Activated T-cell treated with anti-CD3 and anti-CD28 coated beads for 4 hours (primary cell): ENCODE measurements around the gene SOX21.
"Not testable (repeated sequence)": the region's sequence is repeated elsewhere in the genome, so short reads cannot be mapped to it uniquely, and the experiment has no call there.

Source experiments
- DNase-seq: peaks from one replicate; pipeline ENCODE4 v3.0.0-alpha.2; 2020

SOX21 gene

DNA sequence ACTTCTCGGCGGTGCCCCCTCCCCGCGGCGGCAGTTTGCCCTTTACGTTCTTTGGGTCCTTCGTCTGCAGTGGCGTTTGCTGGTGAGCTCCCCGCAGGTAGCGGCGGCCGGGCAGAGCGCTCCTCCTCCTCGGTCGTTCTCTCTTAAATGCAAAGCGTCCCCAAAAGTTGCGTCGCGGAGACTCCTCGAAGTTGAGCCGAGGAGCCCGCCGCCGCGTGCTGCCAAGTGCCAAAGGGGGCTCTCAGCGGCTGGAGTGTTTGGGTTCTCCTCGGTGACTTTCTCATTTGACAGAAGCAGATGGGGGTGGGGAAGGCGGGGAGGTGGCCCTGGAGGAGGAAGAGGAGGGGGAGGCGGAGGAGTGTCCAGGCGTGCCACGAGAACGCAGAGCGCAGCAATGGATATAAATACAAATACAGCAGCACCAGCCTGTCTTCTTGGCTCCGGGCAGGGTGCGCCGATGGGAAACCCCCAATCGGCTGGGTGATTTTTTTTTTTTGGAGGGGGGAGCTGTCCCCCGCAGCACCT lies at the start of gene SOX21:
Gene SOX21, minus strand, starts transcription at position 259 of the 525 bp plus-strand sequence. CDS start 496 bp downstream, outside the sequence.
- no peak for DNase-seq

DNA sequence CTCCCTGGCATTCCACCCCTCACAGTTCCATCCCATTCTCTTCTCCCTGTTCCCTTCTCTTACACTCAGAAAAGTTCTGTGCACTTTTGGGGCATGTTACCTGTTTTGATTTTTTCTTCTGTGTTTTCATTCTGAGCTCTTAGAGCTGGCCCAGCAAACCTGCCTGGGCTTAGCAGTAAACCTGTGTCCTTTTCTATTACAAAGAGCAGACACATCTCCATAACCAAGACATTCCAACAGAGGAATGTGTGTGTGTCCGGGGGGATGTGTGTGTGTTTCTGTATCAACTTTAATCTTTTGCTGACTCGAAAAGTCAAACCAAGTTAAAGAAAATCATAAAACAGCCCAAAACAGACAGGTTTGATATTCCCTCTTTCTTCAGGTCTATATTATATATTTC lies 49.1 kb upstream of the SOX21 start:
- DNase-seq, result no peak

DNA sequence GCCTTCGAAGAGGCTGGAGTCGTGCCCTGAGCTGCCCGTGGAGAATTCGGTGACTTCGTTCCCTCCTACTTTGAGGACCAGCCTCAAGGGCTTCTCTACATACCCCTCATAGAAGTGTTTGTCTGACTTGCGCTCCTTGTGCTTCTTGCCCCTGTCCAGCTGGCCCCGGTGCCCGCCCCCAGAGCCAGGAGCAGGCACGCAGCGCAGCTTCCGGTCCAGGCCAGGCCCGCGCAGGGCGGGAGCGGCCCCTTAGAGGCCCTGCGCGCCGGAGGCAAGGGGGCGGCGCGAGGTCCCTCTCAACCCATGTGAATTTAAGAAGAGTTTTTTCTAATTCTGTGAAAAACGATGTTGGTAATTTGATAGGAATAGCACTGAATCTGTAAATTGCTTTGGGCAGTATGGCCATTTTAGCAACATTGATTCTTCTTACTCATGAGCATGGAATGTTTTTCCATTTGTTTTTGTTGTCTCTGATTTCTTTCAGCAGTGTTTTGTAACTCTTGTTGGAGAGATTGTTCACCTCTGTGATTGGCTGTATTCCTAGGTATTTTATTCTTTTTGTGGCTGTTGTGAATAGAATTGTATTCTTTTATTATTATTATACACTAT lies 46.9 kb upstream of the SOX21 start:
- no peak for DNase-seq

DNA sequence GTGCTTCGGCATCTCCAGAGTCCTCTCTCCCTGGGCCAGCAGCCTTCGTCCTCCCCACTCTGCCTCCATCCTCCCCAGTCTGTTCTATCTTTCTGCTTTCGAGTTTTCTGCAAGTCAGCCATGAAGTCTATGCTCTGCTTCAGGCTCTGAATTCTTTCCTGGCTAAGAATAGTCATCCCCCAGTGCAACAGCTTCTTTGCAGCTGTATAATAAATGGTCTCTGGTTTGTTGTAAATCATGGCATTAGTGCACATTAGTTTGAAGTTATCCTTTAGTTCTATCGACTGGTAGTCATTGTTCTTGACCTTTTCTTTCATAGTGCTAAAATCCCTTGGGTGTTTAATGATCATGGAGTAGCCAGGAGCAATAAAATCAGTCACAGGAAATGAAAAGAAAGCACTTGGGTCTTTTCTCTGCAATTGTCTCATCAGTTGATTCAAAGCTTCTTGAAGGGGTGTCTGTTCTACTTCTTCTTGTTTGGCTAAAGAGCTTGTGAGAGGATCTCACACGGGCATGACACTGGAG lies 46.2 kb upstream of the SOX21 start:
- no peak for DNase-seq

DNA sequence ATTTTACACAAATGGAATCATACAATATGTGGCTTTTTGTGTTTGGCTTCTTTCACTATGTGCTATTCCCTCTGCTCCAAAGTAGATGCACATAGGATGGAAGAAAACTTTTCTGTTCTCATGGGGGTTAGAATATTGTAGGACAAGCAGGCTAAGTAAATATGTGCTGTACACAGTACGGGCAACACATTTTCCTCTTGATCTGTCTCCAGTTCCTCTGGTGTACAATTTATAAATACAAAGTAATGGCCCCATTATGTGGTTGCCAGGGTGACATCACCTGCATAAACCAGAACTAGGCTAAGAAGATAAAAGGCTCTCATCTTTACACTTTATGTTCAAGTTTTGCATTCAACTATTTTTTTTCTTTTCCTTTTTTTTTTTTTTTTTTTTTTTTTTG lies 41.0 kb upstream of the SOX21 start:
- no peak for DNase-seq

DNA sequence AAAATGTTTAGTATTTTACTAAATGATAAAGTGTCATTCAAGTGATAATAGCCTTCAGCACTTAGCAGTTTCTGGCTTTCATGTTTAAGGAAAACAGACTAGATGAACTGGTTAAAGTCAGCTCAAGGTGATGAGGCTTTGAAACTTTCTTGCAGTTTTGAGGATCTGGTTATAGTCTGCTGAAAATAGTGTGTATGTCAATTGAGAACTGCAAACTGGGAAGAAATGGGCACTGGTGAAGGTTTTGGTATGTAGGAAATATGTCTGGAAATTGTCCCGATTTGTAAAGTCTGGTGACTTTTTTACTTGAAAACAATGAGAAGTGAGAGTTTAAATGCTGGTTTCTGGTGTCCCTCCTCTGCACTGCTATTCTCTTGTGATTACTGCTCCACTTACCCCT lies 36.8 kb upstream of the SOX21 start:
- no peak for DNase-seq

DNA sequence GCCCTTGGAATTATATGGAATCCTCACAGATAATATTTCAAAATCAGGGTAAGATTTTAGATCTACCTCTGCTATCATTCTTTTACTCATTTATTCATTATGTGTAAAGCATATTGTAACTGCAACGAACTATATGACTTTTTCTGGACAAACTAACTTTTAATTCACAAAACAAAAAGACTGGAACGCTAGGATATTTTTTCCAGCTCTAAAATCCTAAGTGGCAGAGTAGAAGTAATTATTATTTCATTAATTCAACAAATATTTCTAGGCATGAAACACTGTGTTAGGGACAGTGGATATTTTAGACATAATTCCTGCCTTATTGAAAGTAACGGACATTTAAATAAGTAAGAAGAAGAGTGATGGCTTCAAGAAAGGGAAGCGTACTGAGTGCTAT lies 26.9 kb upstream of the SOX21 start:
- no peak for DNase-seq

DNA sequence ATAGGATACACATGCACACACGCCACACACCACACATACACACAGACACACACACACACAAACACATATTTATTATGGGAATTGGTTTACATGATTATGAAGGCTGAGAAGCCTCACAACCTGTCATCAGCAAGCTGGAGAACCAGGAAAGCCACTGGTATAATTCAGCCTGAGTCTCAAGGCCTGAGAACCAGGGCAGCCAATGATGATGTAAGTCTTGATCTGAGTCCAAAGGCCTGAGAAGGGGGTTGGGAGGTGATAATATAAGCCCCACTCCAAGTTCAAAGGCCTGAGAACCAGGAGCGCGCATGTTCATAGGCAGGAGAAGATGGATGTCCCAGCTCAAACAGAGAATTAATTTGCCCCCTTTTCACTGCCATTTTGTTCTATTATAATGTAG lies 18.7 kb upstream of the SOX21 start:
- DNase-seq, result no peak

DNA sequence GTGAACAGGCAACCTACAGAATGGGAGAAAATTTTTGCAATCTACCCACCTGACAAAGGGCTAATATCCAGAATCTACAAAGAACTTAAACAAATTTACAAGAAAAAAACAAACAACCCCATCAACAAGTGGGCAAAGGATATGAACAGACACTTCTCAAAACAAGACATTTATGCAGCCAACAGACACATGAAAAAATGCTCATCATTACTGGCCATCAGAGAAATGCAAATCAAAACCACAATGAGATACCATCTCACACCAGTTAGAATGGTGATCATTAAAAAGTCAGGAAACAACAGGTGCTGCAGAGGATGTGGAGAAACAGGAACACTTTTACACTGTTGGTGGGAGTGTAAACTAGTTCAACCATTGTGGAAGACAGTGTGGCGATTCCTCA lies 17.6 kb upstream of the SOX21 start:
- not testable (repeated sequence) for DNase-seq

DNA sequence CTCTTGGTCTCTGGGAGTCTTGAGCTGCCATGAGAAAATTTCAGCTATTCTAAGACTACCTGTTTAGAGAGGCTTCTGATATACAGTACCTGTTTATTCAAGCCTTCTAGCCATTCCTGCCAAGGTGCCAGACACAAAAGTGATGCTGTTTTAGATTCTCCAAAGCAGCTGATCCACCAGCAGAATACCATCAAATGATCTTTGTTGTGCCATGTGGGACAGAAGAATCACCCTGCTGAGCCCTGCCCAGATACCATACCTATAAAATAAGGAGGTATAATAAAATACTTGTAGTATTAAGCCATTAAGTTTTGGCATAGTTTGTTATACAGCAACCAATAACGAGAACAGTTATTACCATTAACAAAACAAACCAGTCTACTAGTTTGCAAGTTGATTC lies 14.1 kb upstream of the SOX21 start:
- no peak for DNase-seq

DNA sequence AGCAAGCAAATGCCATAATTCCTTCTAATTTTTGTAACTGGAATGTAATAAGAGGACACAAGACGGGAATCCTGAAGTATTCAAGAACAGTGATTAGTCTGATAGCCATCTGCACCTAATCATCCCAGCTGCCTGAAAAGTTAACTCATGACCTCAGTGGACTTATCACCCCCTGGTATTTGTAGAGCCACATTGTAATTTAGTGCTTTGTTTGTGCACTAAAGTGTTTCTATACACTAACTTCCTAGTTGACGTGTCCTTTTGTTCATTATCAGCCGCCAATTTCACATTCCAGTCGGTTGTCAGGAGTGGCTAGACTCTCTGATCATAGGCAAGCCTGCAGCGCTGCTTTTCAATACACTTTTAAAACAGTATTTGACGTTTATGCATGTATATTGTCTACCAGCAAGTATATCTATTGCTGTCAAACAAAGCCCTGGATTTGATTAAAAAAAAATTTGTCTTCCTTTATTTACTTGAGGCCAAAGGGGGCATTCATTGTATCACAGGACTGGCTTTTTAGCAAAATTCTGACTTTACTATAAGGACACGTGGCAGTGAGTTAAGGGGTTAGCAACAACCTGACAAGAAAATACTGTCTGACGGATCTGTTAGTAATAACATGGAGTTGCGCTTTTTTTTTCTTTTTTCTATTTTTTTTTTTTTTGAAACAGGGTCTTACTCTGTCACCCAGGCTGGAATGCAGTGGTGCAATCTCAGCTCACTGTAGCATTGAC lies 10.4 kb upstream of the SOX21 start:
- DNase-seq, result no peak

DNA sequence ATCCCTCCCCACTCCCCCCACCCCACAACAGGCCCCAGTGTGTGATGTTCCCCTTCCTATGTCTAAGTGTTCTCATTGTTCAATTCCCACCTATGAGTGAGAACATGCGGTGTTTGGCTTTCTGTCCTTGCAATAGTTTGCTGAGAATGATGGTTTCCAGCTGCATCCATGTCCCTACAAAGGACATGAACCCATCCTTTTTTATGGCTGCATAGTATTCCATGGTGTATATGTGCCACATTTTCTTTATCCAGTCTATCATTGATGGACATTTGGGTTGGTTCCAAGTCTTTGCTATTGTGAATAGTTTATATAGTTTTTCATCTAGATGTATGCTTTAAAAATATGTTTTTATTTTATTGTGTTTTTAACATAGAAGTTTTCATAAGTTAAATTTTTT lies 6.4 kb upstream of the SOX21 start:
- not testable (repeated sequence) for DNase-seq

DNA sequence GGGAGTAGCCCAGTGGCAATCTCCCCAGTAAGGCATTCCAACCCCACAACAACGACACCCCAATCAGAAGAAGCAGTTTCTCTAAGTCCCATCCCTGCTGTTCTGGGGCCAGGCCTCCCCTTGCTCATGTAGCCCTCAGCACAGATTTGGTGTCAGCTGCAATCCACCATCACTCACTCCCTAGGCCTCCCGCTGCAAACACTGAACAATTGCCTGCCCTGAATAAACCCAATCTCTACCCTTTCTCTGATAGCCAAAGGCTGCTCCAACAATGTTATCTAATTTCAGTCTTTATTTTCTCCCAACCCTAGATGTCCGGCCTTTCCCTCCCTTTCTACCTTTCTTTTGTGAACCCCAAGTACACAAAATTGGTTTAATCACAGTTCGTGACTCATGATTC lies 5.6 kb upstream of the SOX21 start:
- no peak for DNase-seq

DNA sequence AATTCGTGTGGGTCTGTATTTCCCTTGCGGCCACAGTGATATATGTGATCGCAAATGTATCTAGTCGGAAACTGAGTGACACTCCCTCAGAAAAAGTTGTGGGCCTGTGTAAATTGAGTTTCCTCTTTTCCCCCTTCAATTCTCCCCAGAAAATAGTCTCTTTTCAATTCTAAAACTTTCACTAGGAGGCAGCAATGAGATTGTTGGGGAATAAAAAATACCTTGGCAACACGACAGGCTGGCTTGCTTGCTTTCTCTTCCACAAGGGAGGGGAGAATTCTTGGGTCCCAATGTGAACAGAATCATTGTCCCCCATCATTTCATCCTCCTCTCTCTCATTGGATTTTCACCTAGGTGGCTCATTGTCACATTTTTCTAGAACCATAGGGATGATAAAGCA lies 3.7 kb upstream of the SOX21 start:
- no peak for DNase-seq

DNA sequence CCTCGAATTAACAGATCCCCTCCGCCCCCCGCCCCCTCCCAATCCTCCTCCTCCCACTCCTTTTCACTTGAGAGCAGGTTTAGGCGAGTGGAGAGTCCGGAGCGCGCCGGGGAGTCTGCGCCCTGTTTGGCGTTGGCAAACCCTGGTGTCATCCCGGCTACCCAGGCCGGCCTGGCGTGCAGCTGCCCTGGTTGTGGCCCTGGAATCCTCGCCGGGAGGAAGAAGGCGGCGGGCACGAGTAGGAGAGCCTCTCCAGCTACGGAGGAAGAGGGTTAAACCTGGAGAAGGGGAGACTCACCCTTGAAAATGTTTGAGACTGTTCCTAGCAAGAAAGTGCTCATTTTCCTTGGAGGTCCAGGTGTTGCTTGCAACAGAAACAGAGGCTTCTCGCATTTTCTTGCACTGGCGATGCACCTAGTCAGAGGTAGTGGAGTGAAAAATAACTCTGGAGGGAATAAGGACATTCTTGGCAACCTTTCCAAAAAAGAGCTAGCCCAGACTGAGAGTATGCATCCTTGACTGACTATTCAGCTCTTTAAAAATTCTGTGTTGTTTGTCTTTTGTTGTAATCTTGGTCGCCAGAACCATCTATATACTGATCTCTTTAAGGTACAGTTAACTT lies 1.3 kb upstream of the SOX21 start:
- DNase-seq, result no peak

DNA sequence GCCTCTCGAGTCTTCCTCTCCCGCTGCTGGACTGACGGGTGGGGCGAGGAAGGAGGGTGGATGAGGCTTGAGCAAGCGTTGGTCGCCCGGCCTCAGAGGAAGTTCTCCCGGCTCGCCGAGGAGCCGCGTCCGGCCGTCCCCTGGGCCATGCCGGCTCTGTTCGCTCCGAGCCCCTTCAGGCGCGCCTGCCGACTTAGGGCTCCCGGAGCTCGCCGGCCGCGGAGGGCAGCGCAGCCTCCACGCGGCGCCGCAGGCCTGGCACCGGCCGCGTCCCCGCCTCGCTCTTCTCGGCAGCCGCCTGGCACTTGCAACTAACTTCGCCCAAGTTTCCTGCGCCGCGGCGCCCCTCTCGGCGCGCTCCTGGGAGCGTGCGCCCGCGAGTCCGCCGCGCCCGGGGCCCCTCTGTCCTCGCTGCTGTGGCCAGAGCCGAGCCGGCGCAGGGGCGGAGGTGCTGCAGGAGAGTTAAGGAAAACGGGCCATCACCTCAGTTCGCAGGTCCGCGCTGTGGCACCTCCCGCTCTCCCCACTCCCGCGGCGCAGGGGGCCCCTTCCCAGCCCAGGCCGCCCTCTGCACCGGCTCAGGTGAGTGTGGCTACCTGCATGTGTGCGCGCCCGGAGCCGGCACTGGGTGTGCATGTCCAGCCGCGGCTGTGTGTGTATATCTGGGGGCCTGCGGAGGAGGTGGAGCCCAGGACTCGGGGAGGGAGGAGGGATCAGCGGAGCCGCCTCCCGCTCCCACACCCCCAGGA lies 641 bp upstream of the SOX21 start:
- no peak for DNase-seq

DNA sequence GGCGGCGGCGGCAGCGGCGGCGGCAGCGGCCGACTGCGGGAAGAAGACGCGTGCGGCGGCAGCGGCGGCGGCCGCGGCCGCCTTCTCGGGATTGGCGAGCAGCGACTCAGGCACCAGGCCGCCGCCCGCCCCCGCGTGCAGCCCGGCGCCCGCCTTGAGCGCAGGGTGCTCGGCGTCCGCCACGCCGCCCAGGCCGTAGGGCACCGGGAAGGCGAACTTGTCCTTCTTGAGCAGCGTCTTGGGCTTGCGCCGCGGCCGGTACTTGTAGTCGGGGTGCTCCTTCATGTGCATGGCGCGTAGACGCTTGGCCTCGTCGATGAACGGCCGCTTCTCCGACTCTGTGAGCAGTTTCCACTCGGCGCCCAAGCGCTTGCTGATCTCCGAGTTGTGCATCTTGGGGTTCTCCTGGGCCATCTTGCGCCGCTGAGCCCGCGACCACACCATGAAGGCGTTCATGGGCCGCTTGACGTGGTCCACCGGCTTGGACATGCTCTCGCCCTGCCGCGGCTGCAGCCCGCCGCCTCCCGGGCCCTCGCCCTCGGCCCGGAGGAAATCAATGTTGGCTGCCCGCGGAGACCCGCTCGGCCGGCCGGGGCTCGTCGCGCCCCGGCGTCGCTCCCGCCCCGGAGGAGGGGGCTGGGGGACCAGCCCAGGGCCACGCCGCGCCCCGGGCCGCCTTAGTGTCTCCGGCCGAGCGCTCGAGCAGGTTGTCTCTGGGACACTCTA lies 621 bp downstream of the SOX21 start:
- DNase-seq, result no peak

DNA sequence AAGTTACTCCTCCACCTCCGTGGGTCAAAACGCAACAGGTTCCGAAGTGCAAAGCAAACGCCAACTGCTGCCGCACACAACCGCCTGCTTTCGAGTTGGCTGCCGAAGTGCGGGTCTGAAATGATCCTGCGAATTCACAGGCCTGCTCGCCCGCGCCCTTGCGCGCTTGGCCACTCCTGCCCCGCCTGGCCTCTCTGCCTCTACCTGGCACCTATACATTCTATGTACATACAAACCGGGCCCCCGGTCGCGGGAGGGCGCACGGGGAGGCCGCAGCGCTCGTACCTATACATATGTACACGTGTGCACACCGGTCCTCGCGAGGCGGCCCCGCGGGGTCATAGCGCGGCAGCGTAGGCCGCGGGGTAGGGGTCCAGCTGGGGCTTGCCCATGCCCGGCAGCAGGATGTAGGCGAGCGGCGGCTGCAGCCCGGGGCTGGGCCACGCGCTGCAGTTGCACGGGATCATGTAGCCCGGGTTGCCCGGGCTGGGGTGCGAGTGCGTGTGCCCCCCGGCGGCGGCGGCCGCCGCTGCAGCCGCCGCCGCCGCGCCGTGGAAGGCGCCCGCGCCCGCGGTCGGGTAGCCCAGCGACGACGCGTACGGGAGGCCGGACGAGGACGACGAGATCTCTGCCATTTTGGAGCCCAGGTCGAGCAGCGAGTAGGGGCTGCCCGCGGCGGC lies 1.3 kb downstream of the SOX21 start:
- no peak for DNase-seq

DNA sequence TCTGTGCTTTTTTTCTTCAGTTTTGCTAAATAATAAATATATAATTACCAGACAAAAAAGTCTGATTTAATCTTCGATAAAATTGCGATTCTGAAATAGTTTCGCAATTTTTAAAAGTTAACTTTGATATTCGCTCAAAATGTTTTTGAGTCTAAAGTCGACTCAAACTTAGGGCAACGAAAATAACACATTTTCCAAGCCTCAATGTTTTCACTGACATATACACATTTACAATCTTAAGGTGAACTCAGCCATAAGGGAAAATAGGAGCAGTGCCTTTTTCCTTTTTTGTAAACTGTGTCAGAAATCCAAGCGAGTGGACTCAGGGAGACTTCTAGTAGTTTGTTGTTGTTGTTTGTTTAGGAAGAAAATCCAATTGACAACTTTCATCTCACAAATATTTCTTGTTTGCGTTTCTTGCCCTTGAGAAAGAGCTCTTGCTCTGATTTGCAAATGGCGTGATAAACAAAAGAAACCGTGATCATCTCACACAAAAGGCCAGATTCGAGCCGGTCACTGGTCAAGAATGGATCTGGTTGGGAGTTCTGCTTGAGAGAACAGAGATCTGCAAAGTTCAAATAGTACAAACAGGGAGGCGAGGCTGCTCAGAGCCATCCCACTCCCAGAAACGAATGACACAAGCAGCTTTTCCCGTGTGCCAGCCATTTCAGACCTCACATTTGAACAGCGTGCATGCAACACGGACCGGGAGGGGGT lies 2.1 kb downstream of the SOX21 start:
- no peak for DNase-seq

DNA sequence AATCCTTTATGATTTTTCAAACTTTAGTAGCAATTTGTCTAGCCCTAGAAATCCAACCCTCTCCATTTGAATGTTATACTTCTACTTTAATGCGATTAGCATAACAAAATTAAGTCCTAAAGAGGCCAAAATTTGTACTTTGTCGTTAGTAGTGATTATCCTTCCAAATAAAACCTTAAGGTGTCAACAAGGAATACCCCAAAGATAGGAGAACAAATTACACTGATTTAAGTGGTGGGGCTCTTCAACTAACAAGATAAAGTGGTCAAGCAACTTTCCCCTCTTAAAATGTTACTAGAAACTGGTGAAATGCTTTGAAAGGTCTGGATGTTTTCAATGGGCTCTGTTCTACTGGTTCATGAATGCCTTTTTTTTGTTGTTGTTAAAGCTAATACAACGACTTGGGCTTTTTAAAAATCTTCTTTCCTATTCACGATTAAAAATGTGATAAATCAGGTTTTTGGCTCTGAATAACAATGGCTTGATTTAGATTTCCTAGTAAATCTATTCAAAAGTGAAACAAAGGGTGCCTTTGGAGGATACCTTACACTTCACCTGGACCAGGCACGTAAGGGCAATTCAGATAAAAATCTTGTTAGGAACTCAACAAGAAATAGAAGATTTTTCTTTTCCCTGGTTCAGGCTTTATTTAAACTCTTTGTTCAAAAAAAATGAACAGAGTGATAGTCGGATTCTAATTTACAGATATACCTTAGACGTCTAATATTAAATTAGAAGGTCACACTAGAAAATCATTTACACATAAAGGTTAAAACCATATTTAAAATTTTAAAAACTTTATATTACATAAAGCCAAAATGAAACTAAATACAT lies 3.1 kb downstream of the SOX21 start:
- no peak for DNase-seq
